ENCODE data around the gene PTEN.

PTEN gene

DNA sequence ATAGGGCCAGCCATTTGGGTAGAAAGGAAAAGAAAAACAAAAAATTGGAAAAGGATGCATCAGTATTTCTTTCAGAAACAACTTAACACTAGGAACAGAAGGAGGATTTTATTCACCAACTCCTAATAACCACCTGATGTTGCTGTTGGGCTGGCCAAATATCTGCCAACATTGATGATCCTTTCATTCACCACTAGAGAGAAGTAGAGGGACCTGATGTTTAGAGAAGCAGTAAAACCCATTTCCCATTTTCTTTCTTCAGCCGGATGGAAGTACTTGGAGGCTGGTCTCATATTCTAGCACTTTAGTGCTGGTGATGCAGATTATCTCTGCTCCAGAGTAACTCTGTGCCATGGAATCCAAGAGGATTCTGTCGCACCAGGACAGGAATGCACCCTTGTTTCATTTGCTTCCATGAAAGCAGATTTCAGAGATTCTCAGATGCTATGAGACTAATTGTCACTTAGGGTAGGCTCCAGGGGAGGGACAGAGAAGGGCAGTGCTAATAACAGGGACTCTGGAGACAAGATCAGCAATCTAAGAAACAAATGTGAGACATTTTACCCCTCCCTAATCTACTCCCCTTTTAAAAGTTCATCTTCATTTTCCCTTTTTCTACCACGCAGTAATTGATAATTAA lies 3.1 kb upstream of the PTEN start (continued):
- TF ChIP-seq ZXDB (tag by site-specific recombination; IDR thresholded peaks at IDR 0.05) = peak; percentile 38; the same call in 1 of the 2 replicates
- TF ChIP-seq SCRT2 (tag by site-specific recombination; IDR thresholded peaks at IDR 0.05) = peak; percentile 61
- no peak for TF ChIP-seq ZNF530 (tag by site-specific recombination; IDR thresholded peaks at IDR 0.05; ENCODE audit: low read depth)
- no peak for TF ChIP-seq ZNF211 (tag by site-specific recombination; IDR thresholded peaks at IDR 0.05; ENCODE audit: low read depth)
- TF ChIP-seq ZNF366 (tag by site-specific recombination; conservative IDR thresholded peaks at IDR 0.05) = peak; percentile 84
- no peak for TF ChIP-seq ZSCAN4 (tag by site-specific recombination; IDR thresholded peaks at IDR 0.05)
- TF ChIP-seq ZNF19 (tag by site-specific recombination; IDR thresholded peaks at IDR 0.05; ENCODE audit: low read depth) = no peak
- no peak for TF ChIP-seq OSR2 (tag by site-specific recombination; IDR thresholded peaks at IDR 0.05)
- TF ChIP-seq ZNF529 (tag by site-specific recombination; IDR thresholded peaks at IDR 0.05; ENCODE audit: insufficient replicate concordance) = no peak
- TF ChIP-seq KLF10 (tag by site-specific recombination; IDR thresholded peaks at IDR 0.05) = 0 out of 2 replicates have a peak, but pooled peaks have one; percentile 1
- no peak for TF ChIP-seq FEZF1 (tag by site-specific recombination; IDR thresholded peaks at IDR 0.05)
- no peak for TF ChIP-seq ZFP69B (tag by site-specific recombination; IDR thresholded peaks at IDR 0.05)
- TF ChIP-seq, protein P1, sequence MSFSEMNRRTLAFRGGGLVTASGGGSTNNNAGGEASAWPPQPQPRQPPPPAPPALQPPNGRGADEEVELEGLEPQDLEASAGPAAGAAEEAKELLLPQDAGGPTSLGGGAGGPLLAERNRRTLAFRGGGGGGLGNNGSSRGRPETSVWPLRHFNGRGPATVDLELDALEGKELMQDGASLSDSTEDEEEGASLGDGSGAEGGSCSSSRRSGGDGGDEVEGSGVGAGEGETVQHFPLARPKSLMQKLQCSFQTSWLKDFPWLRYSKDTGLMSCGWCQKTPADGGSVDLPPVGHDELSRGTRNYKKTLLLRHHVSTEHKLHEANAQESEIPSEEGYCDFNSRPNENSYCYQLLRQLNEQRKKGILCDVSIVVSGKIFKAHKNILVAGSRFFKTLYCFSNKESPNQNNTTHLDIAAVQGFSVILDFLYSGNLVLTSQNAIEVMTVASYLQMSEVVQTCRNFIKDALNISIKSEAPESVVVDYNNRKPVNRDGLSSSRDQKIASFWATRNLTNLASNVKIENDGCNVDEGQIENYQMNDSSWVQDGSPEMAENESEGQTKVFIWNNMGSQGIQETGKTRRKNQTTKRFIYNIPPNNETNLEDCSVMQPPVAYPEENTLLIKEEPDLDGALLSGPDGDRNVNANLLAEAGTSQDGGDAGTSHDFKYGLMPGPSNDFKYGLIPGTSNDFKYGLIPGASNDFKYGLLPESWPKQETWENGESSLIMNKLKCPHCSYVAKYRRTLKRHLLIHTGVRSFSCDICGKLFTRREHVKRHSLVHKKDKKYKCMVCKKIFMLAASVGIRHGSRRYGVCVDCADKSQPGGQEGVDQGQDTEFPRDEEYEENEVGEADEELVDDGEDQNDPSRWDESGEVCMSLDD (tag by site-specific recombination; IDR thresholded peaks at IDR 0.05) = no peak
- TF ChIP-seq, protein P2, sequence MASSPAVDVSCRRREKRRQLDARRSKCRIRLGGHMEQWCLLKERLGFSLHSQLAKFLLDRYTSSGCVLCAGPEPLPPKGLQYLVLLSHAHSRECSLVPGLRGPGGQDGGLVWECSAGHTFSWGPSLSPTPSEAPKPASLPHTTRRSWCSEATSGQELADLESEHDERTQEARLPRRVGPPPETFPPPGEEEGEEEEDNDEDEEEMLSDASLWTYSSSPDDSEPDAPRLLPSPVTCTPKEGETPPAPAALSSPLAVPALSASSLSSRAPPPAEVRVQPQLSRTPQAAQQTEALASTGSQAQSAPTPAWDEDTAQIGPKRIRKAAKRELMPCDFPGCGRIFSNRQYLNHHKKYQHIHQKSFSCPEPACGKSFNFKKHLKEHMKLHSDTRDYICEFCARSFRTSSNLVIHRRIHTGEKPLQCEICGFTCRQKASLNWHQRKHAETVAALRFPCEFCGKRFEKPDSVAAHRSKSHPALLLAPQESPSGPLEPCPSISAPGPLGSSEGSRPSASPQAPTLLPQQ (tag by site-specific recombination; IDR thresholded peaks at IDR 0.05) = peak; percentile 67; the same call in 1 of the 2 replicates
- TF ChIP-seq, protein P3, sequence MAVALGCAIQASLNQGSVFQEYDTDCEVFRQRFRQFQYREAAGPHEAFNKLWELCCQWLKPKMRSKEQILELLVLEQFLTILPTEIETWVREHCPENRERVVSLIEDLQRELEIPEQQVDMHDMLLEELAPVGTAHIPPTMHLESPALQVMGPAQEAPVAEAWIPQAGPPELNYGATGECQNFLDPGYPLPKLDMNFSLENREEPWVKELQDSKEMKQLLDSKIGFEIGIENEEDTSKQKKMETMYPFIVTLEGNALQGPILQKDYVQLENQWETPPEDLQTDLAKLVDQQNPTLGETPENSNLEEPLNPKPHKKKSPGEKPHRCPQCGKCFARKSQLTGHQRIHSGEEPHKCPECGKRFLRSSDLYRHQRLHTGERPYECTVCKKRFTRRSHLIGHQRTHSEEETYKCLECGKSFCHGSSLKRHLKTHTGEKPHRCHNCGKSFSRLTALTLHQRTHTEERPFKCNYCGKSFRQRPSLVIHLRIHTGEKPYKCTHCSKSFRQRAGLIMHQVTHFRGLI (tag by site-specific recombination; IDR thresholded peaks at IDR 0.05) = peak; percentile 74
- TF ChIP-seq PRDM6 (tag by site-specific recombination; IDR thresholded peaks at IDR 0.05) = 0 out of 2 replicates have a peak, but pooled peaks have one; percentile 18
- TF ChIP-seq GLI2 (tag by site-specific recombination; IDR thresholded peaks at IDR 0.05; ENCODE audit: borderline replicate concordance, low read depth) = no peak
- peak; percentile 63; the same call in 1 of the 2 replicates for TF ChIP-seq ZNF596 (tag by site-specific recombination; IDR thresholded peaks at IDR 0.05)

All from HEK293 (cell line).